ENCODE measurements around the gene MTR.

DNA sequence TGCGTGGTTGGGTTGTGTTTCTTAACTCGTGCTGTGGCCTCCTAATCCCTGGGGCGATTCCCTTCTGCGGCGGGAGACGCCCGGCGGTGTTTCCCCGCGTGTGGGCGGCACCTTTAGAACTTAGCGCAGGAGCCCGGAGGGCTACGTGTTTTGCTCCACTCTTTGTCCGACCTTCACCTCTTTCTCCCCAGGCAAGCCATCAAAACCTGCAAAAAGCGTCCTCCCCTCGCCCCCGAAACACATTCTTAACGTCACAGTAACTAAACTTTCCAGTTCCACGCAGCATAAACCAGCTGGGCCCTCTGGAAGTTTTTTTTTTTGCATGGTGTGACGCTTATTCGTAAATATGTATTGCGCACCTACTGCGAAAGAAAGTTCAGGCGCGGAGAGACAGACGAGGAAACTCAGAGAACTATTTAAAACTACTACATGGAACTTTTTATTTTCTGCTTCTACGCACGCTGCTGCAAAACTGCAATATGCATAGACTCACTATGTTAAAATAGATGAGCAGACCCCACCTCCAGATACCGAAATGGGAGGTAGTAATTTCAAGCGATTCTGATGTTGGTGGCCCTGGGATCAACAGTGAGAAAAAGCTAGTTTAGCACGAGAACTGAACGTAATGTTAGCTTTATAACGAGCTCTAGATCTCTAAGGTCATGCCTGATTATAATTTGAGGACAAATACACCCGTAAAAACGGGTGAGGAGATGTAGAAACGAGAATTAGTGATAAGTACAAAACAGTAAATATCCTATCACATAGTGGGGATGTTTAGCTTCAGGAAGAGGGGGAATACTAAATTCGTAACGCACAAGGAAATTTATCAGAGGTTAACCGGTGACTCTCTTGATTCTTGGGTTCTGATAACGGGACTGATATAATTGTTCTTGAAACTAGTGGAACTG is 920 bp downstream of the MTR start:
- no peak for TF ChIP-seq POLR2A (IDR thresholded peaks at IDR 0.05)
- TF ChIP-seq, protein P1, sequence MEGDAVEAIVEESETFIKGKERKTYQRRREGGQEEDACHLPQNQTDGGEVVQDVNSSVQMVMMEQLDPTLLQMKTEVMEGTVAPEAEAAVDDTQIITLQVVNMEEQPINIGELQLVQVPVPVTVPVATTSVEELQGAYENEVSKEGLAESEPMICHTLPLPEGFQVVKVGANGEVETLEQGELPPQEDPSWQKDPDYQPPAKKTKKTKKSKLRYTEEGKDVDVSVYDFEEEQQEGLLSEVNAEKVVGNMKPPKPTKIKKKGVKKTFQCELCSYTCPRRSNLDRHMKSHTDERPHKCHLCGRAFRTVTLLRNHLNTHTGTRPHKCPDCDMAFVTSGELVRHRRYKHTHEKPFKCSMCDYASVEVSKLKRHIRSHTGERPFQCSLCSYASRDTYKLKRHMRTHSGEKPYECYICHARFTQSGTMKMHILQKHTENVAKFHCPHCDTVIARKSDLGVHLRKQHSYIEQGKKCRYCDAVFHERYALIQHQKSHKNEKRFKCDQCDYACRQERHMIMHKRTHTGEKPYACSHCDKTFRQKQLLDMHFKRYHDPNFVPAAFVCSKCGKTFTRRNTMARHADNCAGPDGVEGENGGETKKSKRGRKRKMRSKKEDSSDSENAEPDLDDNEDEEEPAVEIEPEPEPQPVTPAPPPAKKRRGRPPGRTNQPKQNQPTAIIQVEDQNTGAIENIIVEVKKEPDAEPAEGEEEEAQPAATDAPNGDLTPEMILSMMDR (IDR thresholded peaks at IDR 0.05) = no peak
- TF ChIP-seq EP300 (IDR thresholded peaks at IDR 0.05) = no peak

Data from tibial nerve (tissue), 4 donors.